HepG2 (cell line): ENCODE data around the gene NNAT. TPM values are rescaled to one million over a fixed set of nuclear protein-coding genes. Genes with fewer than 3 reads are reported as not detected.

Experiments
- MLX ChIP-seq: IDR thresholded peaks from 2 replicates; pipeline ENCODE4 v1.6.1; 2016
- NCOA2 ChIP-seq: sonication (generic); formaldehyde crosslinking; IDR thresholded peaks from 2 replicates; pipeline ENCODE4 v1.8.0; 2022; ENCODE audit warnings: inconsistent platforms
- NR2C2 ChIP-seq: sonication (generic); formaldehyde crosslinking; IDR thresholded peaks from 2 replicates; pipeline ENCODE4 v1.4.0; 2020; ENCODE audit warnings: missing genetic modification reagents, mild to moderate bottlenecking, moderate library complexity, borderline replicate concordance
- PRDM15 ChIP-seq: sonication (generic); formaldehyde crosslinking; IDR thresholded peaks from 2 replicates; pipeline ENCODE4 v1.4.0; 2020; ENCODE audit warnings: missing genetic modification reagents
- SNAPC4 ChIP-seq: sonication (generic); formaldehyde crosslinking; IDR thresholded peaks from 2 replicates; pipeline ENCODE4 v1.4.0; 2020; ENCODE audit warnings: mild to moderate bottlenecking, missing genetic modification reagents
- ZNF124 ChIP-seq: sonication (generic); formaldehyde crosslinking; IDR thresholded peaks from 2 replicates; pipeline ENCODE4 v1.4.0; 2020; ENCODE audit warnings: missing genetic modification reagents
- ZNF407 ChIP-seq: sonication (generic); formaldehyde crosslinking; IDR thresholded peaks from one replicate; pipeline ENCODE4 v1.5.1; 2020; ENCODE audit warnings: mild to moderate bottlenecking, missing genetic modification reagents; ENCODE audit errors: not compliant biosample characterization
- polyA plus RNA-seq, 8 experiments: library from polyadenylated mRNA; depleted of rRNA in 3 of 8; stranded (reverse) in 7 of 8; unstranded in 1 of 8; fragments of >200 nt; fragmentation: Illumina TruSeq in 4 of 8; extraction: Trizol in 4 of 8; gene quantifications; 2 replicates each; pipeline versions ENCODE4 v1.2.1 to v1.2.3, GENCODE V29; 2011 to 2016; ENCODE audit warnings: low read depth in 4 of 8, missing spikeins in 1 of 8, mixed read lengths in 1 of 8; ENCODE audit not compliant: insufficient read depth in 1 of 8
- total RNA-seq, 5 experiments: library from RNA; depleted of rRNA; stranded (reverse); fragments of >200 nt; fragmentation: Illumina TruSeq; extraction: Trizol; gene quantifications; 2 replicates each; pipeline ENCODE4 v1.2.3, GENCODE V29; 2016; ENCODE audit warnings: low read depth in 1 of 5

Gene NNAT
- total and polyA plus RNA-seq, 2 of the 13 experiments (the other 11 are each of a cell fraction or from before 2014, with no cell fraction given) = not detected

GRCh38 chr20:37529968-37530600, 9.0 kb downstream of the NNAT start (continued):
- TF ChIP-seq SNAPC4 (CRISPR knock-in tag) (no peak), ZNF124 (CRISPR knock-in tag) (no peak), NCOA2 (CRISPR knock-in tag) (no peak), ZNF407 (CRISPR knock-in tag) (no peak), NR2C2 (CRISPR knock-in tag) (0 out of 2 replicates have a peak, but pooled peaks have one; percentile 11), PRDM15 (no peak), MLX (CRISPR knock-in tag) (no peak)
